ENCODE measurements around the gene NPB. TPM values are rescaled to one million over a fixed set of nuclear protein-coding genes. Genes with fewer than 3 reads are reported as not detected.
"Not testable (repeated sequence)": the region's sequence is repeated elsewhere in the genome, so short reads cannot be mapped to it uniquely, and the experiment has no call there.

Gene NPB
- total RNA-seq, 1 donor: 0.10 TPM

GRCh38 chr17:81911277-81911961, 9.4 kb downstream of the NPB start, which contains the start of gene PCYT2:
Gene PCYT2, minus strand, starts transcription at chr17:81911399. Its CDS starts 44 bp downstream, at chr17:81911355.
- Histone ChIP-seq H3K4me3 (ENCODE audit: low read length) (peak within 1 kb of the TSS; percentile 50), H3K27me3 (ENCODE audit: insufficient read depth, low read length) (no peaks in the 10 kb centered on the region), H3K4me1 (ENCODE audit: insufficient read depth, low read length) (peaks cover 24% of the 10 kb centered on the region), H3K9me3 (ENCODE audit: low read depth, low read length) (no peaks in the 10 kb centered on the region)

- peaks cover 30% of the 10 kb centered on the region for H3K4me1 ChIP-seq (ENCODE audit: insufficient read depth, low read length)
- H3K9me3 ChIP-seq (ENCODE audit: low read depth, low read length): no peaks in the 10 kb centered on the region
- H3K4me3 ChIP-seq (ENCODE audit: low read length): no peak overlapping the region
- H3K27me3 ChIP-seq (ENCODE audit: insufficient read depth, low read length): no peaks in the 10 kb centered on the region
Observed at GRCh38 chr17:81911969-81912368, 9.9 kb downstream of the NPB start.

GRCh38 chr17:81912441-81913309, 10.6 kb downstream of the NPB start:
- no peak overlapping the region for H3K4me3 ChIP-seq (ENCODE audit: low read length)

GRCh38 chr17:81913394-81914102, 11.5 kb downstream of the NPB start:
- no peaks in the 10 kb centered on the region for H3K27me3 ChIP-seq (ENCODE audit: insufficient read depth, low read length)
- H3K9me3 ChIP-seq (ENCODE audit: low read depth, low read length): no peaks in the 10 kb centered on the region
- peaks cover 41% of the 10 kb centered on the region for H3K4me1 ChIP-seq (ENCODE audit: insufficient read depth, low read length)
- no peak overlapping the region for H3K4me3 ChIP-seq (ENCODE audit: low read length)

More at GRCh38 chr17:81912441-81913309, 10.6 kb downstream of the NPB start:
- no peaks in the 10 kb centered on the region for H3K9me3 ChIP-seq (ENCODE audit: low read depth, low read length)
- no peaks in the 10 kb centered on the region for H3K27me3 ChIP-seq (ENCODE audit: insufficient read depth, low read length)
- peaks cover 36% of the 10 kb centered on the region for H3K4me1 ChIP-seq (ENCODE audit: insufficient read depth, low read length)

- Histone ChIP-seq H3K4me3 (ENCODE audit: low read length) (no peak overlapping the region), H3K4me1 (ENCODE audit: insufficient read depth, low read length) (peaks cover 48% of the 10 kb centered on the region), H3K27me3 (ENCODE audit: insufficient read depth, low read length) (no peaks in the 10 kb centered on the region), H3K9me3 (ENCODE audit: low read depth, low read length) (no peaks in the 10 kb centered on the region)
Observed at GRCh38 chr17:81914103-81914850, 12.2 kb downstream of the NPB start.

- H3K4me1 ChIP-seq (ENCODE audit: insufficient read depth, low read length): peaks cover 51% of the 10 kb centered on the region
- no peaks in the 10 kb centered on the region for H3K9me3 ChIP-seq (ENCODE audit: low read depth, low read length)
Observed at GRCh38 chr17:81915331-81915730, 13.3 kb downstream of the NPB start.

GRCh38 chr17:81916234-81917001, 14.4 kb downstream of the NPB start:
- Histone ChIP-seq H3K27me3 (ENCODE audit: insufficient read depth, low read length) (no peaks in the 10 kb centered on the region), H3K4me3 (ENCODE audit: low read length) (peak overlapping the region; percentile 88), H3K4me1 (ENCODE audit: insufficient read depth, low read length) (peaks cover 56% of the 10 kb centered on the region), H3K9me3 (ENCODE audit: low read depth, low read length) (no peaks in the 10 kb centered on the region)

More at GRCh38 chr17:81915331-81915730, 13.3 kb downstream of the NPB start:
- Histone ChIP-seq H3K4me3 (ENCODE audit: low read length) (no peak overlapping the region), H3K27me3 (ENCODE audit: insufficient read depth, low read length) (no peaks in the 10 kb centered on the region)

GRCh38 chr17:81917565-81918332, 15.7 kb downstream of the NPB start, which contains the start of gene SIRT7:
Gene SIRT7, minus strand, starts transcription at chr17:81918176. Its CDS starts 45 bp downstream, at chr17:81918131.
- Histone ChIP-seq H3K27me3 (ENCODE audit: insufficient read depth, low read length) (no peaks in the 10 kb centered on the region), H3K4me1 (ENCODE audit: insufficient read depth, low read length) (peaks cover 63% of the 10 kb centered on the region), H3K4me3 (ENCODE audit: low read length) (peak within 1 kb of the TSS; percentile 88), H3K9me3 (ENCODE audit: low read depth, low read length) (no peaks in the 10 kb centered on the region)

- not testable (repeated sequence) for H3K27me3 ChIP-seq (ENCODE audit: insufficient read depth, low read length); H3K9me3 ChIP-seq (ENCODE audit: low read depth, low read length); H3K4me3 ChIP-seq (ENCODE audit: low read length)
- H3K4me1 ChIP-seq (ENCODE audit: insufficient read depth, low read length): peaks cover 66% of the 10 kb centered on the region
Observed at GRCh38 chr17:81918333-81918669, 16.3 kb downstream of the NPB start.

GRCh38 chr17:81918832-81919545, 17.0 kb downstream of the NPB start:
- Histone ChIP-seq H3K4me1 (ENCODE audit: insufficient read depth, low read length) (peaks cover 71% of the 10 kb centered on the region), H3K27me3 (ENCODE audit: insufficient read depth, low read length) (no peaks in the 10 kb centered on the region), H3K9me3 (ENCODE audit: low read depth, low read length) (no peaks in the 10 kb centered on the region), H3K4me3 (ENCODE audit: low read length) (no peak overlapping the region)

- Histone ChIP-seq H3K9me3 (ENCODE audit: low read depth, low read length) (no peaks in the 10 kb centered on the region), H3K27me3 (ENCODE audit: insufficient read depth, low read length) (no peaks in the 10 kb centered on the region), H3K4me3 (ENCODE audit: low read length) (no peak overlapping the region), H3K4me1 (ENCODE audit: insufficient read depth, low read length) (peaks cover 88% of the 10 kb centered on the region)
Observed at GRCh38 chr17:81920612-81921536, 18.8 kb downstream of the NPB start.

- Histone ChIP-seq H3K27me3 (ENCODE audit: insufficient read depth, low read length) (no peaks in the 10 kb centered on the region), H3K4me1 (ENCODE audit: insufficient read depth, low read length) (peaks cover 88% of the 10 kb centered on the region), H3K4me3 (ENCODE audit: low read length) (no peak overlapping the region), H3K9me3 (ENCODE audit: low read depth, low read length) (no peaks in the 10 kb centered on the region)
Observed at GRCh38 chr17:81921537-81921862, 19.5 kb downstream of the NPB start.

All from mononuclear cell (primary cell).